Measurements from ENCODE around the gene PARD3.

DNA sequence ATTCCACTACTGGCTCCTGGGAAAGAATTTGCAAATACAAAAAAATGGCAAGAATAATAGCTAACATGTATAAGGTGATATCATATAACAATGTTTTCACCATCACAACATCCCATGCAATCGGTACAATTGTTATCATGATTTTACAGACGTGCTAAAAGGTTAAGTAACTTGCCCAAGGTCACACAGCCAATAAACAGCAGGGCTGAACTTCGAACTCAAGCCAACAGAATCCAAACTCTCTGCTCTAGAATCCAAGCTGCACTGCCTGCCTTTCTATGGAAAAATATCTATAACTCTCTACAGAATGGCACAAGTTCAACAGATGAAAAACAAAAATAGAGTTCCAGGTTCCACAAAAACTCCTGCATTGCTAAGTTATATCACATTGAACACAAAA lies 160.9 kb downstream of the PARD3 start:
- TF ChIP-seq POLR2A (IDR thresholded peaks at IDR 0.05) (no peak), POLR2AphosphoS5 (IDR thresholded peaks at IDR 0.05) (no peak), CTCF (IDR thresholded peaks at IDR 0.05) (no peak), EP300 (IDR thresholded peaks at IDR 0.05; ENCODE audit: low read depth) (no peak)
